ENCODE data around the gene KDM1A. TPM values are rescaled to one million over a fixed set of nuclear protein-coding genes. Genes with fewer than 3 reads are reported as not detected.

KDM1A gene
- total and polyA plus RNA-seq, 10 of the 15 experiments (the other 5 are each of a cell fraction or from before 2014, with no cell fraction given) = 39.2 to 118 (median 98.9) TPM

GRCh38 chr1:23074012-23074411 lies 54.7 kb downstream of the KDM1A start (continued):
- no peak for TF ChIP-seq SKIL (IDR thresholded peaks at IDR 0.05; ENCODE audit: low read depth, poor library complexity, severe bottlenecking)
- no peak for TF ChIP-seq CHD1 (IDR thresholded peaks at IDR 0.05; ENCODE audit: low read depth, low read length)

- FAIRE-seq (no peak), ATAC-seq (no peak), DNase-seq (ENCODE audit: low read depth, low spot score) (no peak)
- ChIA-PET SMC1A (ENCODE audit: uncharacterized antibody, unreplicated experiment) (interaction anchor here (1.7 to 4.9 kb wide), 2 partner anchors 30 to 105 kb away, joined by 5 to 27 read pairs; no protein-coding TSS in a partner anchor), CTCF (interaction anchor here (0.8 to 2.9 kb wide), 2 partner anchors 104 to 106 kb away, joined by 3 to 28 read pairs; no protein-coding TSS in a partner anchor), RAD21 (ENCODE audit: unreplicated experiment) (no interaction called here), POLR2A (no interaction called here)
- Histone ChIP-seq H3K36me3 (ENCODE audit: control insufficient read depth in 2 of 2, insufficient read depth in 2 of 2, low read length in 1 of 2) (peaks cover 14 to 54% of the 10 kb centered on the region in 2 experiments), H4K20me1 (ENCODE audit: control insufficient read depth, insufficient read depth) (no peaks in the 10 kb centered on the region), H3K27me3 (replicated peaks in 1 of 2; ENCODE audit: control insufficient read depth in 2 of 2, insufficient read depth in 2 of 2, low read length in 1 of 2) (no peaks in the 10 kb centered on the region), H3K27ac (ENCODE audit: control insufficient read depth, insufficient read depth) (no peak overlapping the region), H3K79me2 (ENCODE audit: control insufficient read depth, insufficient read depth, low read length) (no peaks in the 10 kb centered on the region), H3K4me3 (no peak overlapping the region), H3K9me3 (replicated peaks; ENCODE audit: control insufficient read depth, insufficient read depth, low read length) (no peaks in the 10 kb centered on the region), H3K9ac (ENCODE audit: control insufficient read depth, insufficient read depth, low read length) (no peak overlapping the region), H3K4me1 (ENCODE audit: control insufficient read depth, insufficient read depth, low read length) (no peaks in the 10 kb centered on the region), H3K4me2 (ENCODE audit: control insufficient read depth, insufficient read depth) (no peak overlapping the region), H2AFZ (ENCODE audit: control insufficient read depth, low read depth, low read length) (no peak overlapping the region)
- BruUV-seq (replicated peaks) = no TSS peak
- intact Hi-C loops (cut with micrococcal nuclease; ENCODE audit: unreplicated experiment) (no loop called here), in situ Hi-C loops (cut with MboI) (no loop called here)
- 89% methylated on average over 6 of the region's 6 CpGs for WGBS (ENCODE audit: insufficient coverage, insufficient replicate concordance, low lambda C conversion rate, missing lambda C conversion rate)
- no peak for TF ChIP-seq PKNOX1 (IDR thresholded peaks at IDR 0.05)
- TF ChIP-seq SIX5 (IDR thresholded peaks at IDR 0.05; ENCODE audit: low read depth, low read length, severe bottlenecking) = no peak
- TF ChIP-seq CUX1 (IDR thresholded peaks at IDR 0.05; ENCODE audit: insufficient replicate concordance, low read depth, low read length) = no peak
- TF ChIP-seq BCL11A (IDR thresholded peaks at IDR 0.05; ENCODE audit: low read depth, low read length) = no peak
- TF ChIP-seq MYB (IDR thresholded peaks at IDR 0.05; ENCODE audit: borderline replicate concordance, low read depth, low read length) = no peak
- TF ChIP-seq SMC3 (IDR thresholded peaks at IDR 0.05; ENCODE audit: borderline replicate concordance, low read length) = no peak
- TF ChIP-seq TCF3 (IDR thresholded peaks at IDR 0.05; ENCODE audit: borderline replicate concordance, insufficient read depth, low read depth, low read length) = no peak
- no peak for TF ChIP-seq BHLHE40 (IDR thresholded peaks at IDR 0.05; ENCODE audit: borderline replicate concordance in 1 of 2, low read depth in 2 of 2, low read length in 1 of 2)
- TF ChIP-seq KAT2A (conservative IDR thresholded peaks at IDR 0.05; ENCODE audit: control insufficient read depth, low read depth, low read length) = no peak
- no peak for TF ChIP-seq PML (IDR thresholded peaks at IDR 0.05; ENCODE audit: low read length)
- TF ChIP-seq SREBF1 (IDR thresholded peaks at IDR 0.05; ENCODE audit: low read length) = no peak
- TF ChIP-seq PAX5 (IDR thresholded peaks at IDR 0.05; ENCODE audit: borderline replicate concordance, low read depth, low read length) = no peak
- TF ChIP-seq NRF1 (conservative IDR thresholded peaks at IDR 0.05; ENCODE audit: low read depth, low read length) = no peak
- TF ChIP-seq MTA2 (IDR thresholded peaks at IDR 0.05; ENCODE audit: low read depth) = no peak
Measured at GRCh38 chr1:23079025-23079424, 59.8 kb downstream of the KDM1A start.

All from GM12878 (cell line).